ENCODE data around the gene SLC5A10. TPM values are rescaled to one million over a fixed set of nuclear protein-coding genes. Genes with fewer than 3 reads are reported as not detected.

SLC5A10 gene
- total RNA-seq, 2 donors from 2014 or later, result not detected

DNA sequence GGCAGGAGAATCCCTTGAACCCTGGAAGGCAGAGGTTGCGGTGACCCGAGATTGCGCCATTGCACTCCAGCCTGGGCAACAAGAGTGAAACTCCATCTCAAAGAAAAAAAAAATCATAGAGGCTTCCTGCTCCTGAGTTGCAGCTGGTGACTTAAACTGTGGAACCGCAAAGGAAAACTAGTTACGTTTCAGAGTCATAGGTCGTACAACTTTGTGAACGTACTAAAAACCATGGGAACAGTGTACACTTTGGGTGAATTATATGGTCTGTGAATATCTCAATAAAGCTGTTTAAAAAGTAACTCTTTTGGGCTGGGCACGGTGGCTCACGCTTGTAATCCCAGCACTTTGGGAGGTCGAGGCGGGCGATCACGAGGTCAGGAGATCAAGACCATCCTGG is 23.6 kb downstream of the SLC5A10 start:
- no peak overlapping the region for H3K27ac Mint-ChIP-seq
- H3K27me3 Mint-ChIP-seq, result no peaks in the 10 kb centered on the region
- no peaks in the 10 kb centered on the region for H3K4me1 Mint-ChIP-seq
- no peak overlapping the region for H3K4me3 Mint-ChIP-seq
- DNase-seq, result no peak
- no peaks in the 10 kb centered on the region for H3K9me3 ChIP-seq (ENCODE audit: control insufficient read depth, low read length, poor library complexity, severe bottlenecking)
- H3K36me3 Mint-ChIP-seq (ENCODE audit: low read depth), result no peaks in the 10 kb centered on the region
- ATAC-seq, result no peak

DNA sequence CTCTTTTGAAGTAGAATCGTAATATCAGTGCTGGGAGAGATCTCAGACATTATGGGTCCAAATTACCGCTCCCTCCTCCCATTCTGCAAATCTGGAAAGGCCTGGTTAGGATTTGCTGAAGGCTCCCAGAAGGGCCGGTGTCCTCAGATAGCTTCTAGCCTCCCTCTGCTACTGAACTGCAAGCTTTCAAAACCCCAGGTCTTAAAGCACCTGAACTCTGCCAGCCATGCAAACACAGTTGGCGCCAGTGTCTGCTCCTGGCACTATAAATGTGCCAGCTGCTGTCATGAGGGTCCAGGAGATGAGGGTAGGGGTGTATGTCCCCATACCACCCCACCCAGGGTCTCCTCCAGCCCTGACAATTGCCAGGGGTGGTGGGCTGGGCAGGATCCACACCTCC is 24.2 kb downstream of the SLC5A10 start:
- no peak overlapping the region for H3K27ac Mint-ChIP-seq
- no peaks in the 10 kb centered on the region for H3K36me3 Mint-ChIP-seq (ENCODE audit: low read depth)
- no peak for DNase-seq
- no peaks in the 10 kb centered on the region for H3K27me3 Mint-ChIP-seq
- H3K9me3 ChIP-seq (ENCODE audit: control insufficient read depth, low read length, poor library complexity, severe bottlenecking), result no peaks in the 10 kb centered on the region
- no peak overlapping the region for H3K4me3 Mint-ChIP-seq
- no peaks in the 10 kb centered on the region for H3K4me1 Mint-ChIP-seq
- no peak for ATAC-seq

DNA sequence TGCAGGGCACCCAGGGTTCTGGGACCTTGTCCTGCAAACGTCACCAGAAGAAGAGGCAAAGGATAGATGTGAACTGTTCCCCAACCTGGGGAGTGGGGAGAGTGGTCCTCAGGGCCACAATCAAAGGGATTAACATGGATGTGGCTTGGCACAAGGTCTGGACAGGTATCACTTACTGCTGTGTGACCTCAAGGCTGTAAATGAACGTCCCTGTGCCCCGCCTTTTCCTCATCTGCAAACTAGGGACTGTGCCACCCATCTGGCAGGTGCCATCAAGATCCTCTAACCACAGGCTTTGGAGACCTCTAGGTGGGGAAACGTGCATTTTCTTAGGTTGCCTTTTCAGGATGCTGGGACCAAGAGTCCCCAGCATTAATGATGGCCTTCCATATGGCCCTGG is 25.1 kb downstream of the SLC5A10 start:
- Mint-ChIP-seq H3K4me1 (no peaks in the 10 kb centered on the region), H3K36me3 (ENCODE audit: low read depth) (no peaks in the 10 kb centered on the region), H3K27me3 (no peaks in the 10 kb centered on the region), H3K4me3 (no peak overlapping the region), H3K27ac (no peak overlapping the region)
- no peak for ATAC-seq
- H3K9me3 ChIP-seq (ENCODE audit: control insufficient read depth, low read length, poor library complexity, severe bottlenecking), result no peaks in the 10 kb centered on the region
- DNase-seq, result no peak

GRCh38 chr17:18977646-18978045 is 25.7 kb downstream of the SLC5A10 start:
- Mint-ChIP-seq H3K4me1 (no peaks in the 10 kb centered on the region), H3K4me3 (no peak overlapping the region), H3K27me3 (no peaks in the 10 kb centered on the region), H3K36me3 (ENCODE audit: low read depth) (no peaks in the 10 kb centered on the region), H3K27ac (no peak overlapping the region)
- DNase-seq (no peak), ATAC-seq (no peak)
- no peaks in the 10 kb centered on the region for H3K9me3 ChIP-seq (ENCODE audit: control insufficient read depth, low read length, poor library complexity, severe bottlenecking)

- ATAC-seq, result no peak
These were observed 26.1 kb downstream of the SLC5A10 start for GRCh38 chr17:18978050-18978449.

DNA sequence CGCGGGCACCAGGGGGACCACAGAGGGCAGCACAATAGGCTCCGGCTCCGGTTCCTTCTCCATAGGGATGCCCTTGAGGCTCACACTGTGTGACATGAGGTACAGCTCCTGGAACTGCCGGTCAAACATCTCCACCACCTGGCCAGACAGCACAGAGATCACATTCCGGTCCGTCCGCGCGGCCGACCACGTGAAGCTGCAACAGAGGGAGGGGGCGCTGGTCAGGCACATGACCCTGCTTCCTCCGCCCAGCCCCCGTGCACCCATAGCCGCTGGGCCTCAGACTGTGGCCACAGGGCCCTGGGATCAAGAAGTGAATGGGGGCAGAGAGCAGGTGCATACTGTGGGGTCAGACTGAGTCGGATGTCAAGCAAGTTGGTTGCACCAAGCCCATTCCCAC is 26.7 kb downstream of the SLC5A10 start:
- ATAC-seq, result no peak

More at GRCh38 chr17:18978050-18978449, 26.1 kb downstream of the SLC5A10 start:
- no peaks in the 10 kb centered on the region for H3K36me3 Mint-ChIP-seq (ENCODE audit: low read depth)
- H3K27me3 Mint-ChIP-seq, result no peaks in the 10 kb centered on the region
- H3K27ac Mint-ChIP-seq, result no peak overlapping the region
- no peaks in the 10 kb centered on the region for H3K4me1 Mint-ChIP-seq
- DNase-seq, result no peak
- no peak overlapping the region for H3K4me3 Mint-ChIP-seq
- H3K9me3 ChIP-seq (ENCODE audit: control insufficient read depth, low read length, poor library complexity, severe bottlenecking), result no peaks in the 10 kb centered on the region

DNA sequence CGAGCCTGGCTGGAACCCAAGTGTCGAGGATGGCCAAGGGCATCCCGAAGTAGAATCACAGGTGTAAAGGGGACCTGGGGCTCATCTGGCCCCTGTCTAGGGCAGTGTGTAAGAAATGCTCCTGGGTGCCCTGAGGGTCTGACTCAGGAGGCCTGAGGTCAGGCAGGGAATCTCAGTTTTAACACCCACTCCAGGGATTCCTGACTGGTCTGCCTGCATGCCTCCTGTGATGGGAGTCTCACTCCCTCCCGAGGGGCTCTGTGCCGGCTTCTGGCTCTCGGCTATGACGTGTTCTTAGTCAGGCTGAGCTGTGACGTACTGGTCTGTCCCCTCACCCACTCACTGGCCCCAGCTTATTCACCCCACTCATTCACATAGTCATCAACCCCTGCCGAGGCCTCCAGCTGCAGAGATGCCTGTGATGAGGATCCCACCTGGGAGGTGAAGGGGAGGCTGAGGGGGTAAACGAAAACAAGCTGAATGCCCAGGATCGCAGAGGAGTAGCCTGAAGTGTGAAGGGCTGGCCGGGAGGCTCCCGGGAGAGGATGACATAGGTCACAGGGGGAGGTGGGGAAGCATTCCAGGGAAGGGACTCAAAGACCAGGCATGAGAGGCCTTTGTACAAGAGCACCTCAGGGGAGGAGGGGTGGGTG is 28.8 kb downstream of the SLC5A10 start:
- ATAC-seq (no peak), DNase-seq (no peak)
- no peaks in the 10 kb centered on the region for H3K9me3 ChIP-seq (ENCODE audit: control insufficient read depth, low read length, poor library complexity, severe bottlenecking)
- H3K4me1 Mint-ChIP-seq, result no peaks in the 10 kb centered on the region
- no peak overlapping the region for H3K27ac Mint-ChIP-seq
- H3K4me3 Mint-ChIP-seq, result no peak overlapping the region
- no peaks in the 10 kb centered on the region for H3K36me3 Mint-ChIP-seq (ENCODE audit: low read depth)
- H3K27me3 Mint-ChIP-seq, result no peaks in the 10 kb centered on the region

More for the DNA sequence above, 26.7 kb downstream of the SLC5A10 start:
- H3K36me3 Mint-ChIP-seq (ENCODE audit: low read depth), result no peaks in the 10 kb centered on the region
- H3K27me3 Mint-ChIP-seq, result no peaks in the 10 kb centered on the region
- no peak for DNase-seq
- no peaks in the 10 kb centered on the region for H3K9me3 ChIP-seq (ENCODE audit: control insufficient read depth, low read length, poor library complexity, severe bottlenecking)
- H3K4me3 Mint-ChIP-seq, result no peak overlapping the region
- no peaks in the 10 kb centered on the region for H3K4me1 Mint-ChIP-seq
- H3K27ac Mint-ChIP-seq, result no peak overlapping the region

- ATAC-seq (no peak), DNase-seq (no peak)
- Mint-ChIP-seq H3K27me3 (no peaks in the 10 kb centered on the region), H3K27ac (no peak overlapping the region), H3K4me3 (no peak overlapping the region), H3K4me1 (no peaks in the 10 kb centered on the region), H3K36me3 (ENCODE audit: low read depth) (no peaks in the 10 kb centered on the region)
- H3K9me3 ChIP-seq (ENCODE audit: control insufficient read depth, low read length, poor library complexity, severe bottlenecking), result no peaks in the 10 kb centered on the region
These were observed 29.3 kb downstream of the SLC5A10 start for GRCh38 chr17:18981335-18981641.

DNA sequence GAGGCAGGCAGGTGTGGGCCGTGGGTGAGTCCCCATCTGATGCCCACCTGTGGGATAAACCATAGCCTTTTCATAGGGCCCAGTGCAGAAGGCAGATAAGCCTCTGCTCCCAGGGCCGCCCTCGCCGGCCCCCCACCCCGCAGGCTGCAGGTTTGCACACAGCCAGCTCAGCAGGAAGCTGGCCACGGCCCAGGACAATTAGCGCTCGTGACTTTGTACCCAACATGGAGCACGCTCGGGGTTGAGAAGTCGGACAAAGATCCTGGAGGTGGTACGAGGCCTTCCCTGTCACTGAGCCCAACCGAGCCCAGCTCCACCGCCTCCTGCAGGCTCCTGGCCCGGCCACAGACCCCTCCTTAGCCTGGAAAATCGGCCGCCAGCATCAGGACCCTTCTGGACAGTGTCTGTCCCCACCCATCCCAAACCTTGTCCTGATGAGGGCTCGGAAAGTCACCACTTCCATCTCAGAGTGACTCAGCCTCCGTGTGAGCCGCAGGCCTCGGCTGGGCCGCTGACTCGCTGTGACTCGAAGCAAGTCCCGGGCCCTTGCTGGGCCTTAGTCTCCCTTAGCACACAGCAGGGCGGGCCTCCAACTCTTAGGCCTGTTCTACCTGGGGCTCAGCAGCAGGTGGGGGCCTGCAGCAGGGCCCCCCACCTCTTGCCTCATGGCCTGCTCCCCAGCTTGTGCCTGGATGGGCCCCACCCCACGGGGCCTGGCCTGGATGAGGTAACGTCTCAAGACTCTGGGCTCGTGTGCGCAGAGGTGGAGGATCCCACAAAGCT is 29.9 kb downstream of the SLC5A10 start:
- H3K27me3 Mint-ChIP-seq, result no peaks in the 10 kb centered on the region
- no peak overlapping the region for H3K4me3 Mint-ChIP-seq
- no peaks in the 10 kb centered on the region for H3K9me3 ChIP-seq (ENCODE audit: control insufficient read depth, low read length, poor library complexity, severe bottlenecking)
- no peaks in the 10 kb centered on the region for H3K4me1 Mint-ChIP-seq
- no peak for ATAC-seq
- H3K36me3 Mint-ChIP-seq (ENCODE audit: low read depth), result no peaks in the 10 kb centered on the region
- H3K27ac Mint-ChIP-seq, result no peak overlapping the region
- no peak for DNase-seq

GRCh38 chr17:18984273-18985114 is 32.5 kb downstream of the SLC5A10 start:
- H3K9me3 ChIP-seq (ENCODE audit: control insufficient read depth, low read length, poor library complexity, severe bottlenecking), result no peaks in the 10 kb centered on the region
- ATAC-seq, result no peak
- no peak overlapping the region for H3K27ac Mint-ChIP-seq
- no peak overlapping the region for H3K4me3 Mint-ChIP-seq
- H3K36me3 Mint-ChIP-seq (ENCODE audit: low read depth), result no peaks in the 10 kb centered on the region
- H3K4me1 Mint-ChIP-seq, result peaks cover 3% of the 10 kb centered on the region
- DNase-seq, result no peak
- no peaks in the 10 kb centered on the region for H3K27me3 Mint-ChIP-seq

- Mint-ChIP-seq H3K4me3 (no peak overlapping the region), H3K27me3 (no peaks in the 10 kb centered on the region), H3K27ac (peak overlapping the region; percentile 54), H3K36me3 (ENCODE audit: low read depth) (no peaks in the 10 kb centered on the region), H3K4me1 (peaks cover 3% of the 10 kb centered on the region)
- no peaks in the 10 kb centered on the region for H3K9me3 ChIP-seq (ENCODE audit: control insufficient read depth, low read length, poor library complexity, severe bottlenecking)
- ATAC-seq (no peak), DNase-seq (no peak)
These were observed 33.5 kb downstream of the SLC5A10 start for GRCh38 chr17:18985475-18985874.

- H3K4me3 Mint-ChIP-seq, result no peak overlapping the region
- H3K36me3 Mint-ChIP-seq (ENCODE audit: low read depth), result no peaks in the 10 kb centered on the region
- no peaks in the 10 kb centered on the region for H3K27me3 Mint-ChIP-seq
- ATAC-seq (no peak), DNase-seq (no peak)
- no peaks in the 10 kb centered on the region for H3K9me3 ChIP-seq (ENCODE audit: control insufficient read depth, low read length, poor library complexity, severe bottlenecking)
- no peak overlapping the region for H3K27ac Mint-ChIP-seq
- H3K4me1 Mint-ChIP-seq, result peaks cover 3% of the 10 kb centered on the region
These were observed 34.7 kb downstream of the SLC5A10 start for GRCh38 chr17:18986541-18987229.

GRCh38 chr17:18987230-18987610 is 35.3 kb downstream of the SLC5A10 start:
- no peak for ATAC-seq
- H3K36me3 Mint-ChIP-seq (ENCODE audit: low read depth), result no peaks in the 10 kb centered on the region
- no peaks in the 10 kb centered on the region for H3K27me3 Mint-ChIP-seq
- H3K4me3 Mint-ChIP-seq, result no peak overlapping the region
- H3K9me3 ChIP-seq (ENCODE audit: control insufficient read depth, low read length, poor library complexity, severe bottlenecking), result no peaks in the 10 kb centered on the region
- H3K4me1 Mint-ChIP-seq, result peaks cover 3% of the 10 kb centered on the region
- no peak overlapping the region for H3K27ac Mint-ChIP-seq
- DNase-seq, result no peak
